Measurements from ENCODE around the gene ESRRG.
A peak's percentile ranks its signal among the peaks of the same experiment; 100 is the strongest.
"Not testable (repeated sequence)": the region's sequence is repeated elsewhere in the genome, so short reads cannot be mapped to it uniquely, and the experiment has no call there.

The ESRRG gene

GRCh38 chr1:216531263-216532239 is 191.7 kb downstream of the ESRRG start:
- no peak overlapping the region for H3K4me3 ChIP-seq (ENCODE audit: low read depth, low read length)
- no peak for DNase-seq (ENCODE audit: low read depth)
- no peak for TF ChIP-seq CTCF (IDR thresholded peaks at IDR 0.05; ENCODE audit: low read depth, low read length, missing control alignments)

GRCh38 chr1:216529851-216530250 is 193.4 kb downstream of the ESRRG start:
- H3K4me3 ChIP-seq (ENCODE audit: low read depth, low read length); DNase-seq (ENCODE audit: low read depth): not testable (repeated sequence)

- no peak for TF ChIP-seq CTCF (IDR thresholded peaks at IDR 0.05; ENCODE audit: low read depth, low read length, missing control alignments)
- DNase-seq (ENCODE audit: low read depth): peak; percentile 54
- no peak overlapping the region for H3K4me3 ChIP-seq (ENCODE audit: low read depth, low read length)
Observed at GRCh38 chr1:216528816-216529215, 194.4 kb downstream of the ESRRG start.

- no peak overlapping the region for H3K4me3 ChIP-seq (ENCODE audit: low read depth, low read length)
- TF ChIP-seq CTCF (IDR thresholded peaks at IDR 0.05; ENCODE audit: low read depth, low read length, missing control alignments): no peak
- peak; percentile 15 for DNase-seq (ENCODE audit: low read depth)
Observed at GRCh38 chr1:216523449-216524190, 199.6 kb downstream of the ESRRG start.

GRCh38 chr1:216523043-216523442 is 200.2 kb downstream of the ESRRG start:
- DNase-seq (ENCODE audit: low read depth): no peak

GRCh38 chr1:216521477-216521876 is 201.8 kb downstream of the ESRRG start:
- H3K4me3 ChIP-seq (ENCODE audit: low read depth, low read length): no peak overlapping the region
- no peak for TF ChIP-seq CTCF (IDR thresholded peaks at IDR 0.05; ENCODE audit: low read depth, low read length, missing control alignments)
- no peak for DNase-seq (ENCODE audit: low read depth)

More at GRCh38 chr1:216523043-216523442, 200.2 kb downstream of the ESRRG start:
- H3K4me3 ChIP-seq (ENCODE audit: low read depth, low read length): no peak overlapping the region
- TF ChIP-seq CTCF (IDR thresholded peaks at IDR 0.05; ENCODE audit: low read depth, low read length, missing control alignments): no peak
